ENCODE results near the gene KATNAL2.

The KATNAL2 gene

GRCh38 chr18:47109720-47110119 is 192.3 kb downstream of the KATNAL2 start:
- no peak overlapping the region for H3K4me2 ChIP-seq (ENCODE audit: low read length)
- no peak overlapping the region for H3K9ac ChIP-seq
- H3K27me3 ChIP-seq (ENCODE audit: control insufficient read depth, insufficient read depth, low read length), result no peaks in the 10 kb centered on the region
- H3K4me3 ChIP-seq (ENCODE audit: low read depth, low read length), result no peak overlapping the region
- no peaks in the 10 kb centered on the region for H3K79me2 ChIP-seq
- H3K36me3 ChIP-seq (ENCODE audit: control insufficient read depth, insufficient read depth, low read length), result no peaks in the 10 kb centered on the region
- H3K9me3 ChIP-seq (ENCODE audit: control insufficient read depth, low read length), result no peaks in the 10 kb centered on the region
- H2AFZ ChIP-seq, result no peak overlapping the region
- H3K4me1 ChIP-seq, result no peaks in the 10 kb centered on the region
- no peak overlapping the region for H3K27ac ChIP-seq
- TF ChIP-seq CTCF (IDR thresholded peaks at IDR 0.05), result no peak

DNA sequence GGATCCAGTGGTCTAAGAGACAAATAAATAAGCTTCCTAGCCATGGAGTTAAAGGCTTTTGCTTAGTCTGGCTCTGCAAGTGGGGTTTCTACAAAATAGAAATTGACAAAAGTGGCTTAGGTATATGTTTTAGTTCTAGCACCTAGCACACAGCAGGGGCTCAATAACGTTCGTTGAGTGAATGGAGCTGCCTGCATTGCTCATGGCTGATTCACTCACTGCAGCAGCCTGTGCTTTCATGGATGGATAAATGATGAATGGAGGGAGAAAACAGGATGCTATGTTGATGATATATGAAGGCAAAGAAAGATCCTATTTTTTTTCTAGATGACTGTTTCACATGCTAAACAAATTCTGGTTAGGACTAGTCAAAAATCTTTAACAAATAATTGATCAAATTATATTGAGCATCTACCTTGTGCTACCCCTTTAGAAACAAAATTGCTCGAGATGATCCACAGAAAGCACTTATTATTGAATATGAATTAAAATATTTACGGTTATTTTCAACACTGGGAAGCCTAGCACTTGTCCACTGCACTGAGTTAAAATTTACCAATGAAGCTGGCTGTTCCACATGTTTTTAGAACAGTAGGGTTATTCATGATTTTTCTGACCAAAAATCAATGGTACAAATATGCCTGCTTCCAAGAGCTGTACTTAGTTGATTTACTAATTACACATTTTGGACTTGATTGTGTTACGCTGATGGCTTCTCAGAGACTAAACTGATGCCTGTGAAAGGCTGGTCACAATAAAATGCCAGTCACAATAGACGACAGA is 193.3 kb downstream of the KATNAL2 start:
- Histone ChIP-seq H3K9ac (no peak overlapping the region), H3K4me2 (ENCODE audit: low read length) (no peak overlapping the region), H3K9me3 (ENCODE audit: control insufficient read depth, low read length) (no peaks in the 10 kb centered on the region), H3K79me2 (no peaks in the 10 kb centered on the region), H3K36me3 (ENCODE audit: control insufficient read depth, insufficient read depth, low read length) (no peaks in the 10 kb centered on the region), H3K27me3 (ENCODE audit: control insufficient read depth, insufficient read depth, low read length) (no peaks in the 10 kb centered on the region), H2AFZ (no peak overlapping the region), H3K4me3 (ENCODE audit: low read depth, low read length) (no peak overlapping the region), H3K4me1 (no peaks in the 10 kb centered on the region), H3K27ac (no peak overlapping the region)
- TF ChIP-seq CTCF (IDR thresholded peaks at IDR 0.05), result no peak

DNA sequence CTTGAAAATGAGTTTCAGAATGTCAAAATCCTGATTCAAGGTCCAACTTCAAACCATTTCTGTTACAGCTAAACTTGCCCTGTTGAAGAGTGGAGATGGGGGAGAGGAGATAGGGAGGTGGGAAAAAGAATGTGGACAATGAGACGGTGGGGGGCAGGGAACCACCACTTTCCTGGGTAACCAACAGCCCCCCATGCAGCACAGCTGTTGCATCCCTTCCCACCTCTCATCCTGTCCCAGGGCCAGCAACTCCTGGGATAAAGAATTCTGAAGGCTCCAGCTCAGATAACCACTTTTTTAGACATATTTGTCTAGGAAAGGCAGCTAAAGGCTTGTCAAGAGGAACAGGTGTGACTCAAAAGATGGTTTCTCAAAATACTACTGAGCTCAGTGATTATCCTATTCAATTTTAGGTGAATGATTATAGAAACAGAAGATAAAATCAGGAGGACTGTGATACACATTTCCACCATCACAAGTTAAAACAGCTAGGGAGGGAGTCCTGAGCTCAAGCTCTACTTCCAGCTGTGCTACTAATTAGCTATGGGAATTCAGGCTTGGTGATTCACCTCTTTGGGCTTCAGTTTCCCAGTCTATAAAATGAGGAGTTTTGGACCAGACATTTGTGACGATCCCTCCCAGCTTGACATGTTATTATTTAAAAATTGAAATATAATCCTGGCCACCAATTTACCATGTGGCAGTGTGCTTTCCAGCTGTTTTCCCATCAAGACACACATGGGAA is 196.6 kb downstream of the KATNAL2 start:
- Histone ChIP-seq H3K79me2 (no peaks in the 10 kb centered on the region), H3K27me3 (ENCODE audit: control insufficient read depth, insufficient read depth, low read length) (no peaks in the 10 kb centered on the region), H3K4me1 (no peaks in the 10 kb centered on the region), H3K9ac (no peak overlapping the region), H3K4me2 (ENCODE audit: low read length) (no peak overlapping the region), H3K9me3 (ENCODE audit: control insufficient read depth, low read length) (no peaks in the 10 kb centered on the region), H3K4me3 (ENCODE audit: low read depth, low read length) (no peak overlapping the region), H3K27ac (no peak overlapping the region), H2AFZ (no peak overlapping the region), H3K36me3 (ENCODE audit: control insufficient read depth, insufficient read depth, low read length) (no peaks in the 10 kb centered on the region)
- no peak for TF ChIP-seq CTCF (IDR thresholded peaks at IDR 0.05)

DNA sequence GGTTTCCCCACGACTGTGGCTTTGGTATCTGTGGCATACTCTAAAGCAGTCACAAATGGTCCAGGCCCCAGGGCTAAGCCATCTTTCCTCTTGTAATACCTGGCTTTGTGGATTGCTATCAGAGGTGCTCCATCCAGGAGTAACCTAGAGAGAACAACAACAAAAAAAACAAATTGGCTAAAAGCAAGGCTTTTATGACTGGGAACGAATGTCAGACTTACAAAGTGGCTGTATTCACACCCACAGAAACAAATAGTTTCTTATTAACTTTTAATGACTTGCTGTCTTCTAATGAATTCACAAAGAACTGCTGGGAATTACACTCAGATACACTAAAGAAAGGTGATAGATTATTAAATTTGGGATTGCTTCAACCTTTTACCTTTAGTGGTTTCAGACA is 197.8 kb downstream of the KATNAL2 start:
- Histone ChIP-seq H3K27me3 (ENCODE audit: control insufficient read depth, insufficient read depth, low read length) (no peaks in the 10 kb centered on the region), H3K27ac (no peak overlapping the region), H3K9ac (no peak overlapping the region), H3K36me3 (ENCODE audit: control insufficient read depth, insufficient read depth, low read length) (no peaks in the 10 kb centered on the region), H3K4me2 (ENCODE audit: low read length) (no peak overlapping the region), H3K79me2 (no peaks in the 10 kb centered on the region), H2AFZ (no peak overlapping the region), H3K9me3 (ENCODE audit: control insufficient read depth, low read length) (no peaks in the 10 kb centered on the region), H3K4me3 (ENCODE audit: low read depth, low read length) (no peak overlapping the region), H3K4me1 (no peaks in the 10 kb centered on the region)
- no peak for TF ChIP-seq CTCF (IDR thresholded peaks at IDR 0.05)

Measured in parathyroid adenoma (tissue), 2 donors.